K562 (cell line): ENCODE measurements around the gene BTRC. TPM values are rescaled to one million over a fixed set of nuclear protein-coding genes. Genes with fewer than 3 reads are reported as not detected.

Experiments
- ATAC-seq: fragments of 200-7000 bp; cut with Tn5 transposase; 3 replicates; pipeline ENCODE4 v1.9.1; 2020; ENCODE audit warnings: moderate library complexity
- BruUV-seq: library from RNA; stranded (reverse); fragments of 400-500 nt; replicated peaks from 2 replicates; lab custom pipeline; 2021; lab: Mats Ljungman, UMichigan
- CTCF ChIA-PET: fragments of 300-600 bp; formaldehyde crosslinking; extraction: SDS; loops from one replicate; lab custom pipeline; 2021; ENCODE audit warnings: low intra/inter-chr PET ratio; lab: Yijun Ruan, JAX
- POLR2A ChIA-PET: fragments of 300-600, 350-650 bp; sonication (Branson Sonifier 250); formaldehyde crosslinking; extraction: SDS; loops from one replicate; lab custom pipeline; 2021; ENCODE audit warnings: antibody characterized with exemption, inconsistent platforms; lab: Yijun Ruan, JAX
- DNase-seq, 4 experiments: peaks; one replicate each; pipeline versions ENCODE4 v3.0.0 to v3.0.0-alpha.2; 2011 to 2018; ENCODE audit warnings: low spot score in 3 of 4, mixed read lengths in 3 of 4; ENCODE audit errors: extremely low read depth in 1 of 4
- FAIRE-seq: peaks from 2 replicates; lab custom pipeline; 2011; peaks lifted over from hg19 to GRCh38; lab: Jason Lieb, UNC
- H2AFZ ChIP-seq: 2 replicates; pipeline ENCODE4 v1.6.0; 2011; ENCODE audit warnings: low read depth, low read length, control low read depth, inconsistent platforms
- H3K27ac ChIP-seq: fragments of 200-600 bp; 3 replicates; pipeline ENCODE4 v1.8.0; 2011; ENCODE audit warnings: low read depth, mild to moderate bottlenecking, control low read depth, inconsistent platforms, low read length, moderate library complexity, mixed read lengths; ENCODE audit errors: extremely low read depth
- H3K27me3 ChIP-seq, 2 experiments: fragments of 300-600 bp in 1 of 2; 2 replicates in 1 of 2; 3 replicates in 1 of 2; pipeline versions ENCODE4 v1.6.0 to v1.8.0; 2011; ENCODE audit warnings: inconsistent platforms in 2 of 2, low read length in 2 of 2, mild to moderate bottlenecking in 1 of 2, mixed read lengths in 1 of 2, moderate library complexity in 1 of 2; ENCODE audit not compliant: control insufficient read depth in 2 of 2, insufficient read depth in 2 of 2
- H3K36me3 ChIP-seq: fragments of 300-600 bp; 3 replicates; pipeline ENCODE4 v1.8.0; 2011; ENCODE audit warnings: mild to moderate bottlenecking, low read length, inconsistent platforms; ENCODE audit not compliant: control insufficient read depth, insufficient read depth
- H3K4me1 ChIP-seq, 2 experiments: fragments of 200-600 bp in 1 of 2; replicated peaks in 1 of 2; 2 replicates in 1 of 2; 3 replicates in 1 of 2; pipeline versions ENCODE4 v1.5.1 to v1.8.0; 2011; ENCODE audit warnings: inconsistent platforms in 2 of 2, low read length in 2 of 2, mild to moderate bottlenecking in 1 of 2, mixed read lengths in 1 of 2, moderate library complexity in 1 of 2; ENCODE audit not compliant: control insufficient read depth in 2 of 2, insufficient read depth in 2 of 2
- H3K4me2 ChIP-seq: 2 replicates; pipeline ENCODE4 v1.6.1; 2011; ENCODE audit warnings: low read length, control low read depth, inconsistent platforms, mixed read lengths; ENCODE audit not compliant: insufficient read depth
- H3K4me3 ChIP-seq: fragments of 200-600 bp; sonication (generic), shearing (Covaris generic); 2 replicates; pipeline ENCODE4 v1.5.1; 2016; ENCODE audit warnings: control low read depth, inconsistent platforms
- H3K79me2 ChIP-seq: fragments of 200-600 bp; 3 replicates; pipeline ENCODE4 v1.8.0; 2011; ENCODE audit warnings: low read length, inconsistent platforms; ENCODE audit not compliant: control insufficient read depth, insufficient read depth
- H3K9ac ChIP-seq, 2 experiments: 2 replicates each; pipeline versions ENCODE4 v1.6.0 to v1.6.1; 2011; ENCODE audit warnings: low read depth in 2 of 2, low read length in 2 of 2, control low read depth in 1 of 2, inconsistent platforms in 1 of 2, mild to moderate bottlenecking in 1 of 2, mixed read lengths in 1 of 2; ENCODE audit not compliant: insufficient read depth in 1 of 2
- H3K9me1 ChIP-seq: one replicate; pipeline ENCODE4 v1.6.0; 2011; ENCODE audit warnings: inconsistent platforms, mild to moderate bottlenecking, low read length, moderate library complexity; ENCODE audit not compliant: control insufficient read depth, insufficient read depth
- H3K9me3 ChIP-seq: replicated peaks from 2 replicates; pipeline ENCODE4 v1.5.1; 2011; ENCODE audit warnings: low read depth, low read length, inconsistent platforms; ENCODE audit not compliant: control insufficient read depth, insufficient read depth
- H4K20me1 ChIP-seq: replicated peaks from 2 replicates; pipeline ENCODE4 v1.6.1; 2011; ENCODE audit warnings: low read length, inconsistent platforms, mixed read lengths; ENCODE audit not compliant: control insufficient read depth, insufficient read depth
- CREM ChIP-seq: IDR thresholded peaks from 2 replicates; pipeline ENCODE4 v1.6.1; 2014; ENCODE audit warnings: antibody characterized with exemption, low read depth
- FOSL1 ChIP-seq: fragments of 200-800 bp; sonication (Bioruptor generic); conservative IDR thresholded peaks from 2 replicates; pipeline ENCODE4 v1.6.1; 2016; ENCODE audit warnings: missing genetic modification characterization, missing compliant biosample characterization
- FOXM1 ChIP-seq, 2 experiments: fragments of 450-650 bp in 1 of 2; sonication (generic) in 1 of 2; formaldehyde crosslinking in 1 of 2; IDR thresholded peaks; 2 replicates each; pipeline versions ENCODE4 v1.6.1 to v1.9.0; 2017 to 2022; ENCODE audit warnings: low read depth in 2 of 2, mild to moderate bottlenecking in 2 of 2, missing genetic modification reagents in 1 of 2, moderate library complexity in 1 of 2
- JUN ChIP-seq, 2 experiments: sonication (generic) in 1 of 2; formaldehyde crosslinking in 1 of 2; IDR thresholded peaks; 2 replicates each; pipeline versions ENCODE4 v1.6.1 to v1.8.0; 2012 to 2022; ENCODE audit warnings: borderline replicate concordance in 2 of 2, mild to moderate bottlenecking in 2 of 2, improper control_type of control experiment in 1 of 2, low read depth in 1 of 2, low read length in 1 of 2, missing genetic modification reagents in 1 of 2
- TEAD2 ChIP-seq: fragments of 450-650 bp; IDR thresholded peaks from 2 replicates; pipeline ENCODE4 v1.6.1; 2016; ENCODE audit warnings: missing genetic modification characterization, control low read depth, missing compliant biosample characterization
- TOE1 ChIP-seq, 2 experiments: fragments of 450-650 bp in 1 of 2; sonication (generic) in 1 of 2; formaldehyde crosslinking in 1 of 2; IDR thresholded peaks; 2 replicates each; pipeline versions ENCODE4 v1.7.1 to v1.8.0; 2016 to 2022; ENCODE audit warnings: borderline replicate concordance in 2 of 2, mild to moderate bottlenecking in 2 of 2, antibody characterized with exemption in 1 of 2, inconsistent platforms in 1 of 2, low read depth in 1 of 2, missing genetic modification reagents in 1 of 2, moderate library complexity in 1 of 2
- XRCC3 ChIP-seq: fragments of 450-650 bp; IDR thresholded peaks from 2 replicates; pipeline ENCODE4 v1.6.1; 2017; ENCODE audit warnings: mild to moderate bottlenecking, moderate library complexity
- ZNF280A ChIP-seq: fragments of 450-650 bp; IDR thresholded peaks from 2 replicates; pipeline ENCODE4 v1.6.1; 2018; ENCODE audit warnings: mild to moderate bottlenecking, low read depth; ENCODE audit not compliant: partially characterized antibody
- ZNF609 ChIP-seq: sonication (generic); formaldehyde crosslinking; IDR thresholded peaks from 2 replicates; pipeline ENCODE4 v1.8.1; 2023; ENCODE audit warnings: missing genetic modification reagents, mild to moderate bottlenecking, borderline replicate concordance
- WGBS: fragments of 100-300 bp; shearing (Covaris generic); methylation state at CpG from one replicate; pipeline ENCODE4 v1.1.6; 2016; ENCODE audit warnings: low coverage, mixed read lengths; ENCODE audit not compliant: insufficient coverage; ENCODE audit errors: missing lambda C conversion rate; 5-methylcytosine and 5-hydroxymethylcytosine counted together
- in situ Hi-C: fragments of 300-500 bp; cut with MboI; formaldehyde crosslinking; loops from 4 replicates; pipeline ENCODE4 v1.15.0; 2018; ENCODE audit warnings: inconsistent platforms, mixed read lengths
- intact Hi-C: fragments of 100-400 bp; cut with micrococcal nuclease; formaldehyde crosslinking; loops from 2 replicates; pipeline ENCODE4 v1.14.2; 2022
- polyA plus RNA-seq, 8 experiments: library from polyadenylated mRNA; depleted of rRNA in 4 of 8; stranded (reverse) in 5 of 8; unstranded in 3 of 8; fragments of >200 nt; fragmentation: Nextera tagmentation in 2 of 8; fragmentation: Illumina TruSeq in 1 of 8; extraction: Ambion mirVana in 2 of 8; extraction: Trizol in 1 of 8; gene quantifications; 2 replicates each; pipeline versions ENCODE4 v1.2.1 to v1.2.3, GENCODE V29; 2011 to 2014; ENCODE audit warnings: inconsistent platforms in 1 of 8, missing spikeins in 1 of 8
- total RNA-seq, 7 experiments: library from RNA; depleted of rRNA in 6 of 7; stranded (reverse); fragments of >200 nt in 6 of 7; fragmentation: Illumina TruSeq in 2 of 7; extraction: Trizol in 2 of 7; gene quantifications; 2 replicates each; pipeline versions ENCODE4 v1.2.1 to v1.2.3, GENCODE V29; 2011 to 2021; ENCODE audit warnings: low replicate concordance in 1 of 7
- TF ChIP-seq, protein P1 (sequence below): sonication (generic); formaldehyde crosslinking; IDR thresholded peaks from 2 replicates; pipeline ENCODE4 v1.9.0; 2022; ENCODE audit warnings: mild to moderate bottlenecking, missing genetic modification reagents

Gene BTRC
- total and polyA plus RNA-seq, 9 of the 15 experiments (the other 6 are each of a cell fraction or from before 2014, with no cell fraction given), result 1.6 to 15.4 (median 7.0) TPM

DNA sequence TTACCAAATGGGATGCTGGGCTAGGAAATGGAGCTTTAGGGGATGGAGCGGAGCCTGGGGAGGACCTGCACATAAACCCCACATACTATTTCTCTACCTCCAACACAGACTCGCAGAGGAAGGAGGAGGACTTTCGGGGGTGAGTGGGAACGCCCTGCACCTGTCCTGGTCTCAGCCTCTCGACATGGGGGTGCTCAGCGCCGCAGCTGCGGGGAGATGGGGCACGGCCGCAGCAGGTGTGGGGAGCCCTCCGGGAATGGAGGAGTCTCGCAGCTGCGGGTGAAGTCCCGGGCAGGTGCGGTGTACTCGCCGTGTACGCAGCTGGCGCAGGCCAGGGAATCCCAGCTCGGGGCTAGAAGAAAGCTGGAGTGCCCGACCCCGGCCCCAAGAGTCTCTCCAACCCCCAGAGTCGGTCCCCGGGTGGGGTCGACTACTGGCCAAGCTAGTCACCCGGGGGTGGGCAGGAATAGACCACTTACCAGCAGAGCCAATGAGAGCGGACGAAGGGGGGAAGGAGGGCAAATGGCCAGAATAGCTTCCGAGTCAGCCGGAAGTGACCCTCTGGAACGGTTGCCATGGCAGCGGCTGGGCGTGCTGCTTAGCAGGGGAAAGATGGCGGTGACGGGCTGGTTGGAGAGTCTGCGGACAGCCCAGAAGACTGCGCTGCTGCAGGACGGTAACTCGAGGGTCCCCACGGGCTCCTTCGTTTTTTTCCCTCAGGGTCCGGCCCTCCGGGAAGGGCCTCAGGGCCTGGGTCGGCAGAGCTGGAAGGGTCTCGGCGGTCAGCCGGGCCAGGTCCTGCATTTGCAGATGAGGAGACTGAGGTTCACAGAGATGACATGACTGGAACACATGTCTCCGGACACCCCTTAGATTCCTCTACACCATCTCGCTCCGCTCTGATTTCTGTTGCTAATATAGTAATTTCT lies 234.0 kb downstream of the BTRC start, which contains the start of the genes DPCD and POLL (continued):
- TF ChIP-seq, protein P1, sequence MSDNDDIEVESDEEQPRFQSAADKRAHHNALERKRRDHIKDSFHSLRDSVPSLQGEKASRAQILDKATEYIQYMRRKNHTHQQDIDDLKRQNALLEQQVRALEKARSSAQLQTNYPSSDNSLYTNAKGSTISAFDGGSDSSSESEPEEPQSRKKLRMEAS (CRISPR knock-in tag), result peak; percentile 60; the same call in 1 of the 2 replicates
- TF ChIP-seq TOE1 (IDR thresholded peaks at IDR 0.05; ENCODE audit: borderline replicate concordance), result no peak
- 0 out of 2 replicates have a peak, but pooled peaks have one; percentile 47 for TF ChIP-seq TOE1 (CRISPR knock-in tag; IDR thresholded peaks at IDR 0.05; ENCODE audit: borderline replicate concordance, low read depth)
- no peak for TF ChIP-seq ZNF280A
- TF ChIP-seq CREM, result peak; percentile 47

DNA sequence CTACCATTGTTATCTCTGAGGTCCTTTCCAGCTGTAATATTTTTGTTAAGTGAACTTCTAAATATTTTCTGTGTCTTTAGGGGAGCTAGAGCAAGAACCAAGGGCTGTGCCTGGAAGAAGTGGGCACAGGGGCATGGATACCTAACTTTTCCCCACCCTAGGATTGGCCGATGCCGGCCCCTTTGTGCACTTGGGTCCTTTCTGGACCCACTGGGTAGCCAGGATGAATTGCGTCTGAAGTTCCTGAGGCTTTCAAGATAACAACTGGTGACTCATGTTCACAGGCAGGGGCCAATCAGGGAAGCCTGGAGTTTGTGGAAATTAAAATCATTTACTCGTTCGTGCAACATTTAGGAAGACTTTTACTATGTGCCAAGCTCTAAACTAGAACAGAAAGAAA lies 234.9 kb downstream of the BTRC start:
- 2% methylated on average over 5 of the region's 5 CpGs for WGBS
- peak overlapping the region; percentile 86 for H3K4me3 ChIP-seq
- H4K20me1 ChIP-seq, result no peaks in the 10 kb centered on the region
- peaks cover 14% of the 10 kb centered on the region; the same call in 2 of the 3 replicates for H3K36me3 ChIP-seq
- in situ Hi-C loops, result no loop called here
- DNase-seq (peak; percentile 69 to 82 (median 72)), FAIRE-seq (peak; percentile 83), ATAC-seq (peak; percentile 84)
- intact Hi-C loops, result no loop called here
- ChIA-PET CTCF (no interaction called here), POLR2A (interaction anchor here (1.8 kb wide), 1 partner anchor 12 kb away, joined by 5 read pairs; no protein-coding TSS in a partner anchor)
- peak overlapping the region in 1 of 2 experiments; percentile 84; a peak in 2 of 4 replicates for H3K9ac ChIP-seq
- H3K27ac ChIP-seq, result peak overlapping the region; percentile 21
- H3K79me2 ChIP-seq, result peaks cover 15% of the 10 kb centered on the region
- peaks cover 2 to 11% of the 10 kb centered on the region in 2 experiments; a peak in 2 of 5 replicates for H3K4me1 ChIP-seq
- H3K4me2 ChIP-seq, result peak overlapping the region; percentile 93
- H3K9me1 ChIP-seq, result no peaks in the 10 kb centered on the region
- BruUV-seq, result no TSS peak
- H2AFZ ChIP-seq, result peak overlapping the region; percentile 89
- no peaks in the 10 kb centered on the region for H3K27me3 ChIP-seq
- H3K9me3 ChIP-seq, result no peaks in the 10 kb centered on the region
- peak; percentile 90 for TF ChIP-seq FOSL1 (tag)
- TF ChIP-seq TEAD2 (tag), result no peak
- TF ChIP-seq XRCC3, result no peak
- TF ChIP-seq FOXM1 (IDR thresholded peaks at IDR 0.05; ENCODE audit: low read depth), result no peak
- TF ChIP-seq FOXM1 (CRISPR knock-in tag; IDR thresholded peaks at IDR 0.05; ENCODE audit: low read depth), result no peak
- TF ChIP-seq JUN (IDR thresholded peaks at IDR 0.05; ENCODE audit: borderline replicate concordance, low read depth, low read length), result peak; percentile 72
- TF ChIP-seq JUN (CRISPR knock-in tag; IDR thresholded peaks at IDR 0.05; ENCODE audit: borderline replicate concordance), result no peak
- no peak for TF ChIP-seq ZNF609 (CRISPR knock-in tag)
